GM08714 (cell line): Measurements from ENCODE around the gene PLEKHA5.
"Not testable (repeated sequence)": the region's sequence is repeated elsewhere in the genome, so short reads cannot be mapped to it uniquely, and the experiment has no call there.

Experiments used
- H3K4me3 ChIP-seq: fragments of 200-500 bp; sonication (Bioruptor generic); 2 replicates; pipeline ENCODE4 v1.5.1; 2014; ENCODE audit warnings: mild to moderate bottlenecking, low read length, inconsistent platforms
- ZNF274 ChIP-seq: IDR thresholded peaks from 2 replicates; pipeline ENCODE4 v1.6.1; 2012; ENCODE audit warnings: mild to moderate bottlenecking, low read depth, low read length

Gene PLEKHA5

GRCh38 chr12:19369691-19370148 is 240.2 kb downstream of the PLEKHA5 start:
- no peak overlapping the region for H3K4me3 ChIP-seq
- no peak for TF ChIP-seq ZNF274

- TF ChIP-seq ZNF274 = no peak
- H3K4me3 ChIP-seq = no peak overlapping the region
These were observed 244.1 kb downstream of the PLEKHA5 start for GRCh38 chr12:19373586-19373985.

GRCh38 chr12:19375888-19376287 is 246.4 kb downstream of the PLEKHA5 start:
- TF ChIP-seq ZNF274 = no peak
- H3K4me3 ChIP-seq = no peak overlapping the region

GRCh38 chr12:19376691-19377090 is 247.2 kb downstream of the PLEKHA5 start:
- no peak for TF ChIP-seq ZNF274
- H3K4me3 ChIP-seq = no peak overlapping the region

- H3K4me3 ChIP-seq = no peak overlapping the region
- no peak for TF ChIP-seq ZNF274
These were observed 252.6 kb downstream of the PLEKHA5 start for GRCh38 chr12:19382111-19382526.

DNA sequence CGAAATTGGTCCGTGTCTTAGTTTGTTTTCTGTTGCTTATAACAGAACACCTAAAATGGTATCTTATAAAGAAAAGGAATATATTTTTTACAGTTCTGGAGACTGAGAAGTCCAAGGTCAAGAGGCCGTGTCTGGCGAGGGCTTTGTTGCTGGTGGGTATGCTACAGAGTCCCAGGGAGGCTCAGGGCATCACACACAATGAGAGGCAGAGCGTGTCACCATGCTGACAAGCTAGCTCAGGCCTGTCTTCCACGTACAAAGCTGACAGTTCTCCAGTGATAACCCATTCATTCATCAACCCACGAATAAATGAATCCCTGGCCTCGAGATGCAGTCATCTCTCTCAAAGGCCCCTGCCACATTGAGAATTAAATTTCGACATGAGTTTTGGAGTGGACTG is 253.0 kb downstream of the PLEKHA5 start:
- no peak overlapping the region for H3K4me3 ChIP-seq
- TF ChIP-seq ZNF274 = no peak

GRCh38 chr12:19387161-19387560 is 257.6 kb downstream of the PLEKHA5 start:
- no peak overlapping the region for H3K4me3 ChIP-seq

GRCh38 chr12:19388131-19388549 is 258.6 kb downstream of the PLEKHA5 start:
- TF ChIP-seq ZNF274 = no peak
- H3K4me3 ChIP-seq = no peak overlapping the region

More at GRCh38 chr12:19387161-19387560, 257.6 kb downstream of the PLEKHA5 start:
- no peak for TF ChIP-seq ZNF274

GRCh38 chr12:19390051-19390598 is 260.6 kb downstream of the PLEKHA5 start:
- TF ChIP-seq ZNF274 = no peak
- H3K4me3 ChIP-seq = no peak overlapping the region

- H3K4me3 ChIP-seq = not testable (repeated sequence)
These were observed 263.1 kb downstream of the PLEKHA5 start for GRCh38 chr12:19392644-19393043.

DNA sequence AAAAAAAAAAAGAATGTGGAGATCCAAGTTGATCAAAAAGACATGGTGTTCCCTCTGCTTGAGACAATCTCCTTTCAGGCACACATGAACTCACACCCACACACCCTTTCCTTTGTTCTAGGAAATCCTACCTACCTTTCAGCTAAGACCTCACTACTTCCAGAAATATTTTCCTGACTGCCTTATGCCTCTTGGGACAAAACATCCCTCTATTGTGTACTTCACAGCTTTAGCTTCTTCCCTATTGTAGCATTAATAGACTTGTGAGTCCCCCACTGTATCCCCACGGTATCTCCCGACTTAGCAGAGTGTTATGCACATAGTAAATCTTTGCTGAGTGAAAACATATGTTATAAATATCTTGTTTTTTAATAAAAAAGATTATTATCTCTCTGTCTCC is 264.9 kb downstream of the PLEKHA5 start:
- H3K4me3 ChIP-seq = no peak overlapping the region
- no peak for TF ChIP-seq ZNF274

GRCh38 chr12:19397534-19397933 is 268.0 kb downstream of the PLEKHA5 start:
- no peak for TF ChIP-seq ZNF274
- H3K4me3 ChIP-seq = no peak overlapping the region

DNA sequence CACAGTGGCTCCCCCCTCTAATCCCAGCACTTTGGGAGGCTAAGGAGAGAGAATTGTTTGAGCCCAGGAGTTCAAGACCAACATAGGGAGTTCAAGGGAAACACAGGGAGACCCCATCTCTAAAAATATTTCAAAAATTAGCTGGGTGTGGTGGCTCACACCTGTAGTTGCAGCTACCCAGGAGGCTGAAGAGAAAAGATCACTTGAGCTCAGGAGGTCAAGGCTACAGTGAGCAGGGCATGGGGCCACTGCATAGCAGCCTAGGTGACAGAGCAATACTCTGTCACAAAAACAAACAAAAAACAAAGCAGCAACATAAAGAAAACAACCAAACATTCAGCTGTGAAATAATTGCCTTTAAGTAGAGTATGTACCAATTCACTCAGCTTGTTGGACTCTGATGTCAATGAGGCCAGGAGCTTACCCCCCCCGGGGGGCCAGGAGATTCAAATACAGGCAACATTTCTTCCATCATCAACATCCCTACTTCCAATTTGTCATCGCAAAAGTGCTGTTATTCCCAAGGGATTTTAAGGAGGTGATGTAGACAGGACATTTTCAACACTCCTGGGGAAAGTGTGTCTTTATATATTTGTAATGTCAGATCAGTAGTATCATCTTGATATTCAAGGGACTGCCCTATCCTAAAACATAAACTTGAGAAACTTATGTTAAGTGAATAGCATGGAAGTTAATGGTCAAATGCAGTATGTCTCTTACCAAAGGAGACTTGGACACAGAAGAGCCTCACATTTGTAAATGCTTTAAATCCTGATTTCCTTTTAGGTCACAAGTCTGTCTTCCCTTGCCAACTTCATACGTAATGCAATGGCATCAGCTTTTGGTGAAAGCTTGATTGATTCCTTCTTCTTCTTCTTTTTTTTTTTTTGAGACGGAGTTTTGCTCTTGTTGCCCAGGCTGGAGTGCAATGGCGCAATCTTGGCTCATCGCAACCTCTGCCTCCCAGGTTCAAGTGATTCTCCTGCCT is 269.1 kb downstream of the PLEKHA5 start:
- no peak for TF ChIP-seq ZNF274
- no peak overlapping the region for H3K4me3 ChIP-seq

GRCh38 chr12:19400649-19401285 is 271.2 kb downstream of the PLEKHA5 start:
- not testable (repeated sequence) for H3K4me3 ChIP-seq

DNA sequence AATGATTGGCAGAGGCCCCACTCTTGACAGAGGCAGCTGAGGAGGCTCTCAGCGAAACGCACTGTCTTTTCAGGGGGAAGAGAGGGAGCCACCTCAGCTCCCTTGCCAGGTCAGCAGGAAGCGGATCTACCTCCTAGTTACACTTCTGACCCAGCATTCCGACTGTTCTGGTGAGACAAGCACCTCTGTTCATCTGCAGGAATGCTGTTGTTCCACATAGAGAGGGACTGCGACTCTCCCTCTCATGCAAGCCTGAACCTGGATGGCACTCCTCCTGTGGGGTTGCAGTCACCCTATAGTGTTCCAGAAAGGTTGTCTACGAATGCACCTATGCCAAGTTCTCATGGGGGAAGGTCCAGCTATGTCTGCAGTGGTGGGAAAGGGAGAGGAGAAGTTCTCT is 272.7 kb downstream of the PLEKHA5 start:
- TF ChIP-seq ZNF274 = no peak
- H3K4me3 ChIP-seq = no peak overlapping the region
